ENCODE data around the gene NSMCE1.

DNA sequence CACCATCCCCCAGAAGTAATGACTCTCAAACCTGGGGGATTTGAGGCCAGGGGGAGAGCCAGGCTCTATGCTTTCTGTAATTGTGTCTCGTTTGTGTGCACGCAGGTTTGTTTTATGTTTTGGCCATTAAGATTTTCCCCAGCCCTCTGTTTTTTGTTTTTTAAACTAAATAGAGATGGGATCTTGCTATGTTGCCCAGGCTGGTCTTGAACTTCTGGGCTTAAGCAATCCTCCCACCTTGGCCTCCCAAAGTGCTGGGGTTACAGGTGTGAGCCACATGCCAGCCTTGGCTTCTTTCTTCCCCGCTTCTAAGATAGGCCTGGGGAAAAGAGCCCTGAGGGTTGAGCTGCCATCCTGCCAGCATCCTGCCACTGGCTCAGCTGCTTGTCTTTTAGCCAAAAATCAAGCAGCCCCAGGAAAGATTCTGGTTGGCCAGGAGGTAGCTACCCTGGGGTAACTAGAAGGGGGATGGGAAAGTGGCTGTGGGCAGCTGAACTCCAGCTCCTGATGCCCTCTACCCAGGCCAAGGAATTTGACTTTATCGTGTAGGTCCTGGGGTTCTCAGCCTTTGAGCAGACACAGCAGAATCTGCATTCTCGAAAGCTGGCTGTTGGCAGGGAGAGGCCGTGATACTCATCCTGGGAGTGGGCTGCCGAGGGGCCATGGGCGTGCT, 46.9 kb downstream of the NSMCE1 start:
- TF ChIP-seq POLR2A (IDR thresholded peaks at IDR 0.05; ENCODE audit: low read length) (no peak), GATA1 (IDR thresholded peaks at IDR 0.05; ENCODE audit: low read depth, low read length) (no peak)
